HG02870 (cell line): ENCODE results near the gene VNN1.

ENCODE experiments used
- ATAC-seq: cut with Tn5 transposase; IDR thresholded peaks from one replicate; pipeline ENCODE4 v1.9.1; 2021; ENCODE audit warnings: mild to moderate bottlenecking, moderate library complexity; ENCODE audit not compliant: unreplicated experiment

Gene VNN1

GRCh38 chr6:132713352-132714134 lies at the start of gene VNN1:
Gene VNN1 (minus strand): TSS chr6:132714055. CDS start chr6:132714035, 20 bp downstream.
- peak; percentile 83 for ATAC-seq

GRCh38 chr6:132763269-132763668 lies 49.4 kb upstream of the VNN1 start:
- peak; percentile 93 for ATAC-seq

GRCh38 chr6:132760256-132760655 lies 46.4 kb upstream of the VNN1 start:
- peak; percentile 34 for ATAC-seq

GRCh38 chr6:132758689-132759088 lies 44.8 kb upstream of the VNN1 start:
- ATAC-seq = no peak

- no peak for ATAC-seq
Observed at GRCh38 chr6:132752255-132752654, 38.4 kb upstream of the VNN1 start.

GRCh38 chr6:132751828-132752227 lies 38.0 kb upstream of the VNN1 start:
- no peak for ATAC-seq

- ATAC-seq = peak; percentile 30
Observed at GRCh38 chr6:132751306-132751705, 37.5 kb upstream of the VNN1 start.

- ATAC-seq = peak; percentile 74
Observed at GRCh38 chr6:132750455-132751248, 36.8 kb upstream of the VNN1 start.

GRCh38 chr6:132749111-132749510 lies 35.3 kb upstream of the VNN1 start:
- ATAC-seq = no peak

- ATAC-seq = no peak
Observed at GRCh38 chr6:132748446-132748845, 34.6 kb upstream of the VNN1 start.

GRCh38 chr6:132746048-132746447 lies 32.2 kb upstream of the VNN1 start:
- no peak for ATAC-seq

- no peak for ATAC-seq
Observed at GRCh38 chr6:132742495-132742894, 28.6 kb upstream of the VNN1 start.

- ATAC-seq = no peak
Observed at GRCh38 chr6:132741281-132741680, 27.4 kb upstream of the VNN1 start.

GRCh38 chr6:132736239-132736638 lies 22.4 kb upstream of the VNN1 start:
- ATAC-seq = no peak

GRCh38 chr6:132734694-132735236 lies 20.9 kb upstream of the VNN1 start:
- no peak for ATAC-seq

- ATAC-seq = no peak
Observed at GRCh38 chr6:132733814-132734213, 20.0 kb upstream of the VNN1 start.

GRCh38 chr6:132733283-132733682 lies 19.4 kb upstream of the VNN1 start:
- no peak for ATAC-seq

GRCh38 chr6:132731086-132731485 lies 17.2 kb upstream of the VNN1 start:
- no peak for ATAC-seq

- ATAC-seq = no peak
Observed at GRCh38 chr6:132730560-132730959, 16.7 kb upstream of the VNN1 start.

GRCh38 chr6:132728616-132729015 lies 14.8 kb upstream of the VNN1 start:
- ATAC-seq = no peak

- ATAC-seq = no peak
Observed at GRCh38 chr6:132726608-132726975, 12.7 kb upstream of the VNN1 start.
